Upper lobe of left lung (tissue), 6 donors: Measurements from ENCODE around the gene CAMK2B. TPM values are rescaled to one million over a fixed set of nuclear protein-coding genes. Genes with fewer than 3 reads are reported as not detected.
A peak's percentile ranks its signal among the peaks of the same experiment; 100 is the strongest.

Source experiments
- ATAC-seq, 2 donors: fragments of 200-7000 bp; cut with Tn5 transposase; one replicate each; pipeline ENCODE4 v1.9.1; 2022; ENCODE audit warnings: mild to moderate bottlenecking in 2 of 2, moderate library complexity in 2 of 2; ENCODE audit not compliant: low FRiP score in 2 of 2
- DNase-seq, 2 donors: peaks; one replicate each; pipeline ENCODE4 v3.0.0-alpha.2; 2019 to 2020
- H3K27ac ChIP-seq, 4 donors: fragments of 200-600 bp; sonication (generic); one replicate each; pipeline ENCODE4 v1.5.1; 2016 to 2019
- H3K27me3 ChIP-seq, 4 donors: fragments of 200-600 bp; sonication (generic); one replicate each; pipeline ENCODE4 v1.5.1; 2017 to 2019
- H3K36me3 ChIP-seq, 4 donors: fragments of 200-600 bp; sonication (generic); one replicate each; pipeline ENCODE4 v1.5.1; 2016 to 2019
- H3K4me1 ChIP-seq, 4 donors: fragments of 200-600 bp; sonication (generic); one replicate each; pipeline ENCODE4 v1.5.1; 2018 to 2019
- H3K4me3 ChIP-seq, 4 donors: fragments of 200-600 bp; sonication (generic); one replicate each; pipeline ENCODE4 v1.5.1; 2017 to 2019; ENCODE audit warnings: mild to moderate bottlenecking in 2 of 4, moderate library complexity in 1 of 4
- H3K9me3 ChIP-seq, 4 donors: fragments of 200-600 bp; sonication (generic); one replicate each; pipeline ENCODE4 v1.5.1; 2018 to 2019
- CTCF ChIP-seq, 6 experiments: fragments of 450-650 bp in 4 of 6; fragments of 200-600 bp in 2 of 6; sonication (generic) in 2 of 6; IDR thresholded peaks; one replicate each; pipeline ENCODE4 v1.5.1; 2016 to 2019; ENCODE audit warnings: antibody characterized with exemption in 6 of 6
- EP300 ChIP-seq, 4 donors: sonication (generic); formaldehyde crosslinking; IDR thresholded peaks; one replicate each; pipeline ENCODE4 v1.5.1; 2017; ENCODE audit warnings: antibody characterized with exemption in 4 of 4, control low read depth in 2 of 4
- POLR2A ChIP-seq, 4 donors: fragments of 450-650 bp; IDR thresholded peaks; one replicate each; pipeline ENCODE4 v1.5.1; 2016 to 2017; ENCODE audit warnings: antibody characterized with exemption in 4 of 4, mild to moderate bottlenecking in 2 of 4
- POLR2AphosphoS5 ChIP-seq, 2 donors: sonication (generic); formaldehyde crosslinking; IDR thresholded peaks; one replicate each; pipeline ENCODE4 v1.5.1; 2017; ENCODE audit warnings: antibody characterized with exemption in 2 of 2
- WGBS, 2 donors: methylation state at CpG; one replicate each; pipeline ENCODE4 v1.1.5; 2017 to 2018; 5-methylcytosine and 5-hydroxymethylcytosine counted together
- total RNA-seq, 6 donors: library from RNA; depleted of rRNA in 4 of 6; stranded (reverse); fragments of >200 nt in 4 of 6; gene quantifications; one replicate each; pipeline versions ENCODE4 v1.1.0 to v1.2.1, GENCODE V29; 2016 to 2021
- donor health status: DM: no; HTN: no; CAD: no; lungs with moderate emphysema.
- donor health status: DM: no; HTN: yes; CAD: no; lungs with severe emphysema.

The CAMK2B gene
- total RNA-seq, 6 donors from 2014 or later, result 0.09 to 1.8 (median 0.27) TPM; not detected in 3

GRCh38 chr7:44327981-44328380 lies 2.6 kb upstream of the CAMK2B start:
- DNase-seq (no peak), ATAC-seq (no peak)
- Histone ChIP-seq H3K9me3 (no peaks in the 10 kb centered on the region), H3K36me3 (no peaks in the 10 kb centered on the region), H3K4me3 (no peak overlapping the region), H3K27ac (no peak overlapping the region), H3K27me3 (peaks cover 0 to 23% (median 13%) of the 10 kb centered on the region in 4 donors), H3K4me1 (peaks cover 0 to 15% (median 4%) of the 10 kb centered on the region in 4 donors)
- TF ChIP-seq EP300 (IDR thresholded peaks at IDR 0.05) (no peak), POLR2AphosphoS5 (IDR thresholded peaks at IDR 0.05) (no peak)
- WGBS, 2 donors, result 78 to 87% methylated on average over 4 to 5 of the region's 5 CpGs

GRCh38 chr7:44326261-44327125 lies 1.1 kb upstream of the CAMK2B start:
- peaks cover 0 to 15% (median 4%) of the 10 kb centered on the region in 4 donors for H3K4me1 ChIP-seq
- H3K27me3 ChIP-seq, result peaks cover 0 to 23% (median 13%) of the 10 kb centered on the region in 4 donors
- H3K9me3 ChIP-seq, result no peaks in the 10 kb centered on the region
- DNase-seq (no peak), ATAC-seq (no peak)
- TF ChIP-seq CTCF (IDR thresholded peaks at IDR 0.05) (no peak), POLR2AphosphoS5 (IDR thresholded peaks at IDR 0.05) (no peak), EP300 (IDR thresholded peaks at IDR 0.05) (no peak), POLR2A (IDR thresholded peaks at IDR 0.05) (no peak)
- H3K27ac ChIP-seq, result no peak overlapping the region
- WGBS, 2 donors, result 24 to 58% methylated on average over 2 to 12 of the region's 12 CpGs
- H3K36me3 ChIP-seq, result no peaks in the 10 kb centered on the region
- no peak overlapping the region for H3K4me3 ChIP-seq

GRCh38 chr7:44325811-44326241 lies 432 bp upstream of the CAMK2B start:
- H3K36me3 ChIP-seq, result no peaks in the 10 kb centered on the region
- DNase-seq (no peak), ATAC-seq (no peak)
- WGBS, 2 donors, result 2% methylated on average over 13 of the region's 23 CpGs; no CpG with 5 or more reads in 1 of the 2 donors
- no peak for TF ChIP-seq CTCF (IDR thresholded peaks at IDR 0.05)
- TF ChIP-seq POLR2A (IDR thresholded peaks at IDR 0.05), result no peak
- TF ChIP-seq EP300 (IDR thresholded peaks at IDR 0.05), result no peak
- H3K27ac ChIP-seq, result no peak overlapping the region
- H3K27me3 ChIP-seq, result peaks cover 0 to 23% (median 13%) of the 10 kb centered on the region in 4 donors
- peaks cover 0 to 15% (median 4%) of the 10 kb centered on the region in 4 donors for H3K4me1 ChIP-seq
- no peaks in the 10 kb centered on the region for H3K9me3 ChIP-seq
- H3K4me3 ChIP-seq, result peak overlapping the region in 1 of 4 donors; percentile 30

- DNase-seq (peak in 1 of 2 donors; percentile 73), ATAC-seq (no peak)
- TF ChIP-seq POLR2AphosphoS5 (IDR thresholded peaks at IDR 0.05) (no peak), CTCF (IDR thresholded peaks at IDR 0.05) (no peak), EP300 (IDR thresholded peaks at IDR 0.05) (no peak), POLR2A (IDR thresholded peaks at IDR 0.05) (no peak)
- Histone ChIP-seq H3K4me3 (peak overlapping the region in 3 of 4 donors; percentile 24 to 30 (median 25)), H3K27me3 (peaks cover 0 to 23% (median 13%) of the 10 kb centered on the region in 4 donors), H3K9me3 (no peaks in the 10 kb centered on the region), H3K36me3 (no peaks in the 10 kb centered on the region), H3K4me1 (peaks cover 0 to 15% (median 4%) of the 10 kb centered on the region in 4 donors), H3K27ac (no peak overlapping the region)
- 6 to 8% methylated on average over 10 to 40 of the region's 61 CpGs for WGBS, 2 donors
These were observed 753 bp downstream of the CAMK2B start for GRCh38 chr7:44324481-44325200.

GRCh38 chr7:44324204-44324480 lies 1.3 kb downstream of the CAMK2B start:
- Histone ChIP-seq H3K36me3 (no peaks in the 10 kb centered on the region), H3K27ac (no peak overlapping the region), H3K4me3 (no peak overlapping the region), H3K4me1 (peaks cover 0 to 15% (median 4%) of the 10 kb centered on the region in 4 donors), H3K9me3 (no peaks in the 10 kb centered on the region), H3K27me3 (peaks cover 0 to 23% (median 13%) of the 10 kb centered on the region in 4 donors)
- DNase-seq (no peak), ATAC-seq (no peak)
- 16 to 22% methylated on average over 6 to 9 of the region's 9 CpGs for WGBS, 2 donors
- TF ChIP-seq POLR2AphosphoS5 (IDR thresholded peaks at IDR 0.05) (no peak), POLR2A (IDR thresholded peaks at IDR 0.05) (no peak), EP300 (IDR thresholded peaks at IDR 0.05) (no peak), CTCF (IDR thresholded peaks at IDR 0.05) (no peak)
